Measurements from ENCODE around the gene LARGE1.

LARGE1 gene

GRCh38 chr22:33657670-33658069, 262.6 kb downstream of the LARGE1 start:
- TF ChIP-seq EZH2 (IDR thresholded peaks at IDR 0.05; ENCODE audit: borderline replicate concordance, low read depth, low read length, severe bottlenecking): no peak
- TF ChIP-seq, protein P1, sequence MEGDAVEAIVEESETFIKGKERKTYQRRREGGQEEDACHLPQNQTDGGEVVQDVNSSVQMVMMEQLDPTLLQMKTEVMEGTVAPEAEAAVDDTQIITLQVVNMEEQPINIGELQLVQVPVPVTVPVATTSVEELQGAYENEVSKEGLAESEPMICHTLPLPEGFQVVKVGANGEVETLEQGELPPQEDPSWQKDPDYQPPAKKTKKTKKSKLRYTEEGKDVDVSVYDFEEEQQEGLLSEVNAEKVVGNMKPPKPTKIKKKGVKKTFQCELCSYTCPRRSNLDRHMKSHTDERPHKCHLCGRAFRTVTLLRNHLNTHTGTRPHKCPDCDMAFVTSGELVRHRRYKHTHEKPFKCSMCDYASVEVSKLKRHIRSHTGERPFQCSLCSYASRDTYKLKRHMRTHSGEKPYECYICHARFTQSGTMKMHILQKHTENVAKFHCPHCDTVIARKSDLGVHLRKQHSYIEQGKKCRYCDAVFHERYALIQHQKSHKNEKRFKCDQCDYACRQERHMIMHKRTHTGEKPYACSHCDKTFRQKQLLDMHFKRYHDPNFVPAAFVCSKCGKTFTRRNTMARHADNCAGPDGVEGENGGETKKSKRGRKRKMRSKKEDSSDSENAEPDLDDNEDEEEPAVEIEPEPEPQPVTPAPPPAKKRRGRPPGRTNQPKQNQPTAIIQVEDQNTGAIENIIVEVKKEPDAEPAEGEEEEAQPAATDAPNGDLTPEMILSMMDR (IDR thresholded peaks at IDR 0.05; ENCODE audit: borderline replicate concordance, extremely low read depth, low read length, poor library complexity, severe bottlenecking): no peak
- DNase-seq (no peak), ATAC-seq (ENCODE audit: insufficient read depth, low read depth) (no peak)
- H3K9ac ChIP-seq (ENCODE audit: low read depth, low read length): no peak overlapping the region
- H2AFZ ChIP-seq (ENCODE audit: low read depth, low read length): no peak overlapping the region
- no peaks in the 10 kb centered on the region for H3K27me3 ChIP-seq (ENCODE audit: insufficient read depth, low read length, poor library complexity)
- H3K4me2 ChIP-seq (ENCODE audit: insufficient read depth, low read length): no peak overlapping the region
- H3K79me2 ChIP-seq (ENCODE audit: insufficient read depth, low read length): no peaks in the 10 kb centered on the region
- no peaks in the 10 kb centered on the region for H4K20me1 ChIP-seq (ENCODE audit: insufficient read depth, low read length)
- H3K4me1 ChIP-seq (ENCODE audit: insufficient read depth, low read length): no peaks in the 10 kb centered on the region
- no peak overlapping the region for H3K4me3 ChIP-seq (ENCODE audit: low read depth in 1 of 2, low read length in 2 of 2)
- H3K9me3 ChIP-seq (ENCODE audit: insufficient read depth, low read length, severe bottlenecking): no peaks in the 10 kb centered on the region
- H3K27ac ChIP-seq (ENCODE audit: low read length): no peak overlapping the region
- H3K36me3 ChIP-seq (ENCODE audit: insufficient read depth, low read length): no peaks in the 10 kb centered on the region

DNA sequence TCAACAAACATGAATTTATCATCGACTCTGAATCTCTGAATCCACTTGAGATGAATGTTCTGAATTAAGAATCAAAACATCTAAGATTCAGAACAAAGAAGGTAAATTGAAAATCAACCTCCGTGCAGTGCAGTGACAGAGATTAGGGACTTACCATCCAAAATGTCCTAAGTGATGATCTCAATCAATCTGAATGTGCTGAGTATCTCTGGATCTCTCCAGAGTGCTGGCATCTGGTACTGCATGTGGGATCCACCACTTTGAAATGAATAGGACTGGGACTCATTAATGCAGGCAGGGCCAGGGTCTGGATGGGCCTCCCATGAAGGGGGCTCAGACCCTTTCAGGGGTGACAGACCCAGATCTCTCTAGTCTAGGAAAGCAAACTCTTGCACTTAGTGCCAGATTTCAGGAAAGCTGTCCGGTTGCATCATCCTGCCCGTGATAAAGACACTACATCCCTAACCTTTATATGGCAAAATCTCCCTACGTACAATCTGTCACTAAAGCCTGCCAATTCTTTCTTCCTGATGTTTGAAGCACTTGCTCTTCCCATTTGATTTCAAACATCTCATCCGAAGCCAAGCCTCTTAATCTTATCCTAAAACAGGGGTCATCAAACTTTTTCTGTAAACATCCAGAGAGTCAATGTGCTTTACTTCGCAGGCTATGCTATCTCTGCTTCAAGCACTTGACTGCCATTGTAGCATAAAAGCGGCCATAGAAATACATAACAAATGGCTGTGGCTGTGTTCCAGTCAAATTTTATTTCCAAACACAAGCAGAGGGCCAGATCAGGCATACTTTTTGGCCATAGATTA, 263.3 kb downstream of the LARGE1 start:
- TF ChIP-seq, protein P1 (IDR thresholded peaks at IDR 0.05; ENCODE audit: borderline replicate concordance, extremely low read depth, low read length, poor library complexity, severe bottlenecking): no peak
- Histone ChIP-seq H3K4me3 (ENCODE audit: low read depth in 1 of 2, low read length in 2 of 2) (no peak overlapping the region), H3K9ac (ENCODE audit: low read depth, low read length) (no peak overlapping the region), H3K4me1 (ENCODE audit: insufficient read depth, low read length) (no peaks in the 10 kb centered on the region), H3K27me3 (ENCODE audit: insufficient read depth, low read length, poor library complexity) (no peaks in the 10 kb centered on the region), H4K20me1 (ENCODE audit: insufficient read depth, low read length) (no peaks in the 10 kb centered on the region), H3K9me3 (ENCODE audit: insufficient read depth, low read length, severe bottlenecking) (no peaks in the 10 kb centered on the region), H3K27ac (ENCODE audit: low read length) (no peak overlapping the region), H3K36me3 (ENCODE audit: insufficient read depth, low read length) (no peaks in the 10 kb centered on the region), H2AFZ (ENCODE audit: low read depth, low read length) (no peak overlapping the region), H3K4me2 (ENCODE audit: insufficient read depth, low read length) (no peak overlapping the region), H3K79me2 (ENCODE audit: insufficient read depth, low read length) (no peaks in the 10 kb centered on the region)
- DNase-seq: no peak
- no peak for ATAC-seq (ENCODE audit: insufficient read depth, low read depth)

DNA sequence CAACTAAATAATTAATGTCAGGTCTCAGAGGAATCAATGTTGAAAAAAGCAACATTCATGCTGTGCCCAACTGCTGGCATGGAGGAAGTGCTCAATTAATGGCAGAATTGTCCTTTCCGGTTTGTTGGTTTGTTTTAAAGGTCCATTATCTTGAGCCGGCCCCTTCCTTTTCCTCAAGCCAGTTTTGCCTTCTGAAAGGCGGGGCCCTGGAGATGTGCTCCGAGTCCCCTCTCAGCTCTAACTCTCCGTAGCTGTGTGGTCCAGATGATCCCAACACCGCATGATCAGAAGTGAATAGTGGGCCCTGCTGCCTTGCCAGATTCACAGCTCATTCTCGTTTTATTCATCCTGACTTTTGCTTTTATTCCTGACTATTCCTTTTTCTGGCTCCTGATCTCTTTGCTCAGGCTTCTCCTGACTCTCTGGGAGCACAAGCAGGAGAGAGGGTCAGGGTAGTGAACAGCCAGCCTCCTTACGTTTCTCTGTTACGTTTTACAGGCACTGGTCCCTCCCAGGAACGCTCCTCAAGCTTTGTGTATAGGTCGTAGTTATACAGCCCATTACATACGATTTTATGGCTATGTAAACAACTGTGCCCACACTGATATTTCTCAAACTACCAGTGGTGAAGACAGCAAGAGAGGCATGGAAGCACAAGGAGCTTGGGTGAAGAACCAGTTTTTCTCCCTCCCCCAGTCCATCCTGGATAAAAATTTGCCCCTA, 265.9 kb downstream of the LARGE1 start:
- no peaks in the 10 kb centered on the region for H3K4me1 ChIP-seq (ENCODE audit: insufficient read depth, low read length)
- H3K9me3 ChIP-seq (ENCODE audit: insufficient read depth, low read length, severe bottlenecking): no peaks in the 10 kb centered on the region
- H2AFZ ChIP-seq (ENCODE audit: low read depth, low read length): no peak overlapping the region
- no peaks in the 10 kb centered on the region for H3K79me2 ChIP-seq (ENCODE audit: insufficient read depth, low read length)
- DNase-seq (no peak), ATAC-seq (ENCODE audit: insufficient read depth, low read depth) (no peak)
- H3K4me2 ChIP-seq (ENCODE audit: insufficient read depth, low read length): no peak overlapping the region
- H3K4me3 ChIP-seq (ENCODE audit: low read depth in 1 of 2, low read length in 2 of 2): no peak overlapping the region
- no peak overlapping the region for H3K27ac ChIP-seq (ENCODE audit: low read length)
- TF ChIP-seq, protein P1 (IDR thresholded peaks at IDR 0.05; ENCODE audit: borderline replicate concordance, extremely low read depth, low read length, poor library complexity, severe bottlenecking): no peak
- no peak for TF ChIP-seq EZH2 (IDR thresholded peaks at IDR 0.05; ENCODE audit: borderline replicate concordance, low read depth, low read length, severe bottlenecking)
- H4K20me1 ChIP-seq (ENCODE audit: insufficient read depth, low read length): no peaks in the 10 kb centered on the region
- H3K27me3 ChIP-seq (ENCODE audit: insufficient read depth, low read length, poor library complexity): no peaks in the 10 kb centered on the region
- no peak overlapping the region for H3K9ac ChIP-seq (ENCODE audit: low read depth, low read length)
- no peaks in the 10 kb centered on the region for H3K36me3 ChIP-seq (ENCODE audit: insufficient read depth, low read length)

All from DND-41 (cell line).